Cortex of kidney (tissue), 1 donor: ENCODE data around the gene EPHA6.

Source experiments
- DNase-seq: peaks from one replicate; lab custom pipeline; 2025; lab: John Stamatoyannopoulos, UW

Gene EPHA6

DNA sequence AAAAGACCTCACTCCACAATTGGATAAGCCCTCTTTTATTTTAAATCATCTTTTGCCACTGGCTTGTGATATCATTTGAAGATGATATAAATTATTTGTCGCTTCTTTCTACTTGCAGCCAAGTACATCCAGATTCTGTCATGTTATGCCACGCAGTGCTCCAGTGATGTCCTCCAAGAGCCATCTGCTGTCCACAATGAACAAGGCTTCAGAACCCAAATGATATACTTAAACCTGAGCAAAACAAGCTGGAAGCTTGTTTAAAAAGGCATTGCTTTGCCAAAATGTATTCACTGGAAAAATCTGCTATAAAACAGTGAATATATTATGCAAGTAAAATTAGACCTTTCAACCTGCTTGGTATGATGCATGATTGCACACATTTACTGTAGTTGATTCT lies 891.4 kb downstream of the EPHA6 start:
- no peak for DNase-seq

GRCh38 chr3:97706226-97706625 lies 891.8 kb downstream of the EPHA6 start:
- DNase-seq, result no peak

DNA sequence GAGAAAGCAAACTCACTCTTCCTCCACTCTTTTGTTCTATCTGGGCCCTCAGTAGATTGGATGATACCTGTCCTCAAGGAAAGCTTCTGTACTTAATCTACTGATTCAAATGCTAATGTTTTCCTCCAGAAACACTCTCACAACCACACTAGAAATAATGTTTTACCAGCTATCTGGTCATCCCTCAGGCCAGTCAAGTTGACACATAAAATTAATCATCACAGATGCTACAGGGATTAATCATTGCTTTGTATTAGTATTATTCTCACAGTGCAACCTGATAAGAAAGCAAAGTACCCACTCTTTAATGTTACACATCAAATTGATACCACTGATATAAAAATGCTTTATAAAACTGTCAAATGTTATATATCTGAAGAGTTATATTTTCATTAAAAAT lies 897.3 kb downstream of the EPHA6 start:
- no peak for DNase-seq

DNA sequence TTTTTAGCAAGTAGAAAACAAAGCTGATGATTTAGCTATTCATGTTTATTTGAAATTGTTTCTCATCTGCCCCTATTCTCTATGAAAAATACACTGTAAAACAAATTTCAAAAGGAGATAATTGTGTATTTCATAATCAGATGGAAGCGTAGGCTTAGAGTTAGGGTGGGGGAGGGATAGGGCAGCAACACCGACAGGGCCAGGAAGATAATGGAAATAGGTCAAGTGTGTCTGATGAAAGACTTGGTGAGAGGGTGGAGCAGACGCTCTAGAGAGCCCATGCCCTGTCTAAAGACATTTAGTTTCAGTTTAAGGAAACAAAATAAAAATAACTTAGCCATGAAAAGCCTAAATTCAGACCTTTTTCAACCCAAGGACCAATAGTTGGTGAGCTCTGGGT lies 898.5 kb downstream of the EPHA6 start:
- DNase-seq, result no peak

DNA sequence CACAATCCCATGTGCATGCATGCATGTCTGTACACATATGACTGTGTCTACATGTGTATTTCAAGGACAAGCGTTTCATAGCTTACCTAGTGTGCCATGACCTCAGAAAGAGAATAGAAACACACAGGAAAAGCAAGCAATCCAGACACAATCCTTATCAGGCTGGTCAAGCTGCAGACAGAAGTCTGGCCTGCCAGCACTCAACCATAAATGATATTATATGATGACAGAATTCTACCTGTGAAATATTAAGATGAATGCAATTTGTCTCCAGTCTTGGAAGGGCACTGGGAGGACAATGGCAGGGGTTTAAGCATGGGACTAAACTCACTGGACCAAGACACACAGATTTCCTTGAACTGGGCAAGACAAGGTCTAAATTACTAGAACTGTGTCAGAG lies 899.2 kb downstream of the EPHA6 start:
- DNase-seq, result no peak

GRCh38 chr3:97719156-97719821 lies 904.9 kb downstream of the EPHA6 start:
- DNase-seq, result no peak

- no peak for DNase-seq
Observed at GRCh38 chr3:97720417-97720816, 906.0 kb downstream of the EPHA6 start.

DNA sequence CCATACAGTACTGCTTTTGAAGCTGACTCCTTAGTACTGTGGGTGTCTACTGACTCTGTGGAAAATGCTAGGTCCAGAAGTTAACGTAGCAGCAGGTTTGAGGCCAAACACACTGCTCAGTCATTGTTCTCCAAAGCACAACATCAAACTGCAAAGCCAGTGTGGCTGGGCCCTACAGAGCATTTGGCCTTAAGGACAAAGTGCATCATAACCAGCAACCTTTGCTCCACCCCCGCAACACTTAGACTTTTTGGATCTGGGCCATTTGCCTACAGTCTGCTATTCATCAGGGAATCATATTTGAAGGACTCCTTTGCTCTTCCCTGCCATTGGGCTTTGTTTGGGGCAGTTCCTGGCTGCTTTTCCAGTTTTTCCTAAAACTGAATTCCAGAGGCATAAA lies 907.1 kb downstream of the EPHA6 start:
- no peak for DNase-seq

DNA sequence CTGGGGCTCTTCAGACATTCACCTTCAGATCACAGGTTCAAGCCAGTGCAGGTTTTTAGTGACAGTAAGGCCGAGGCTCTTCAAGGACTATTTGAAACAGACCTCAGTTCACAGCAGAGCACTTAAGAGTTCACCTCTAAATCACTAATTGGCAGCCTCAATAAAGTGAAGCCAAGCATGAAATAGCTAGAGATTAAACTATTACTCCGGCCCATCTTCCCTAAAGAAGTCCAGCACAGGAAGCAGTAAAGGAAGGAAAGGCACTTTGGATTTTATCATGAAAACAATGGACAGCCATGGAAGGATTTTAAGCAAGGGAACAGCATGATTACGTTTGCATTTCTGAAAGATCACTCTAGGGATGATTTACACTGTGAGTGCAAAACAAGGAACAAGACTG lies 922.5 kb downstream of the EPHA6 start:
- DNase-seq, result no peak

DNA sequence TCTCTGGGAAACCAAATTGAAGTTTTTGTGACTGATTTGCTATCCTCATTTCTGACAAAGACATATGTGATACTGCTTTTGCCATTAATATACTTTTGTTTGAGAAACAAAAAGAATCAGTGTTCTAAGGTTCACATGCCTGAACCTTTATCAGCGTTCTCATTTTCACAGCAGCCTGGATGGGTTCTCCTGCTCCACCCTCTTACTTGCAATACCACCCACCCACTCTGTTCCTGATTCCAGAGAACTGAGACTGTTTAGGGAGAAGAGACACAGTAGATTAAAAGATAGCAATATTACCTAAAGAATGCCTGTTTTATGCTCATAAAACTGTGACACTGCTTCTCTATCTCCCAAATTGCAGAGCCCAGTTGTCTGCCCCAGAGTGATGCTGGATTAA lies 924.4 kb downstream of the EPHA6 start:
- DNase-seq, result no peak

- no peak for DNase-seq
Observed at GRCh38 chr3:97742036-97742435, 927.6 kb downstream of the EPHA6 start.

GRCh38 chr3:97744289-97744688 lies 929.9 kb downstream of the EPHA6 start:
- DNase-seq, result no peak

GRCh38 chr3:97763586-97764406 lies 949.4 kb downstream of the EPHA6 start:
- no peak for DNase-seq

DNA sequence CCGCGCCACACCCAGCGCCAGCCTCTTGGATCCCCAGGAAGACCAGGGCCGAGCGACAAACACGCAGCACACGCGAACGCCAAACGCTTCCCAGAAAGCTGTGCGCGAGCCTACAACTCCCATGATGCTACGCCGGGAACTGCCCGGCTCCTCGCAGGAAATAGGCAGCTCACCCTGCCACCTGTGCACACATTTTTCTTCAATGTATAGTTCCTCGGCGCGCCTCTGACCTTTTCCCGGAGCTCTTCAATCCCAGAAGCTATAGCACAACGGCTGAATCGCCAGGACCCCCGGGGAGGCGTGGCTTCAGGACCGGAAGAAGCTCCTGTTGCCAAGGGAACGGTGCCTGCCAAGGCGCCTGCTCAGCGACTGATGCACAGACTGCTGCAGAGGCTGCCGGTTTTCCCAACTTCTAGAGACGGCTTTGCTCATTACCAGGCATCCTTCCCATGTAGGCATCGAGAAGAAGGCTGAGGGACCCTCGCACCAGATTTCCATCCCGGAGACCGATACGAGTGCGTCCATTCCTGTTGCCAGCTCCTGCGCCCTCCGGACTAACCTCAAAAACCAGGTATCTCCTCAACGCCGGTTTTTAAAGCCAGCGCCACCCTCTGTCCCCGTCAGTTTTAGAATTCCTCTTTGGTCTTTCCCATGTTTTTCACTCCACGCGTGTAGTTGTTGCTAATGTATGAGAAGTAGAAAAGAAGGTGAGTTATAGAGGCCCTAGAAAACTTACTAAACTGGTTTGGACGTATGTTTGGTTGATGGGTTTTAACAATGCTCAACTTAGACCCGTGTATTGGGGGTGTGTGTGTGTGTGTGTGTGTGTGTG lies 950.2 kb downstream of the EPHA6 start, which contains the start of gene ARL6:
Gene ARL6, plus strand, starts transcription at position 352 of the 832 bp plus-strand sequence. CDS start 3,350 bp downstream, outside the sequence.
- peak; percentile 32 for DNase-seq

DNA sequence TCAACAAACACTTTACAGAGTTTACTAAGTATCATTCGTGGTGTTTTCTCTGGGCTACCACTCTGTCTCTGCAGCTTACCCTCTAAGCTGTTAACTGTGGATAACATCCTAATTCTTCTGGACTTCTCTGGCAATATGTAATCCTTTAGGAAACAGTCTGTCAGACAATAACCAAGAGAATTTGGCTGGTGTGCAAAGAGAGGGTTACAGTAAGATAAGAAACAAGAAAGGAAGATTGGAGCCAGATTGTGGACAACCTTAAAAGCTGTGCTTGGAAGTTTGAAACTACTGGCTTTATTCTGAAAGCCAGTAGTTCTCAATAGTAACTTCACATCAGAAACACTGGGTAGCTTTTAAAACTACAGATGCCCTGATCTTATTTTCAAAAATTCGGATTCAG lies 950.9 kb downstream of the EPHA6 start:
- DNase-seq, result no peak

DNA sequence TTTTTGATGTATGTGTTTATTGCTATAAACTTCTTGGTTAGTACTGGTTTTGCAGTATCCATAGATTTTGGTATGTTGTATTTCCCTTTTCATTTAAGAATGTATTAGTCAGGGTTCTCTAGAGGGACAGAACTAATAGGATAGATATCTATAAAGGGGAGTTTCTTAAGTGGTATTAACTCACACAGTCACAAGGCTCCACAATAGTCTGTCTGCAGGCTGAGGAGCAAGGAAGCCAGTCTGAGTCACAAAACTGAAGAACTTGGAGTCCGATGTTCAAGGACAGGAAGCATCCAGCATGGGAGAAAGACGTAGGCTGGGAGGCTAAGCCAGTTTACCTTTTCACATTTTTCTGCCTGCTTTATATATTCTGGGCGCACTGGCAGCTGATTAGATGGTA lies 958.5 kb downstream of the EPHA6 start:
- DNase-seq, result no peak

- no peak for DNase-seq
Observed at GRCh38 chr3:97778152-97778551, 963.8 kb downstream of the EPHA6 start.

- DNase-seq, result no peak
Observed at GRCh38 chr3:97793420-97794019, 979.1 kb downstream of the EPHA6 start.

- DNase-seq, result no peak
Observed at GRCh38 chr3:97795951-97796350, 981.6 kb downstream of the EPHA6 start.
